Endothelial cell of umbilical vein (primary cell): Measurements from ENCODE around the gene RNF130. TPM values are rescaled to one million over a fixed set of nuclear protein-coding genes. Genes with fewer than 3 reads are reported as not detected.

Experiments
- BruUV-seq: library from RNA; stranded (reverse); fragments of 400-500 nt; replicated peaks from 2 replicates; lab custom pipeline; 2021; lab: Mats Ljungman, UMichigan
- CTCF ChIA-PET: fragments of 300-600, 350-600 bp; sonication (Branson Sonifier 250); formaldehyde crosslinking; loops from one replicate; lab custom pipeline; 2021; ENCODE audit warnings: antibody characterized with exemption, inconsistent platforms; lab: Charles Lee
- POLR2A ChIA-PET: fragments of 300-600, 350-600 bp; sonication (Branson Sonifier 250); formaldehyde crosslinking; loops from one replicate; lab custom pipeline; 2021; ENCODE audit warnings: antibody characterized with exemption, inconsistent platforms; lab: Charles Lee
- DNase-seq: peaks from one replicate; pipeline ENCODE4 v3.0.0-alpha.2; 2011; ENCODE audit warnings: low read depth, low spot score
- FAIRE-seq: peaks from 2 replicates; lab custom pipeline; 2011; peaks lifted over from hg19 to GRCh38; lab: Jason Lieb, UNC
- H2AFZ ChIP-seq: 2 replicates; pipeline ENCODE4 v1.6.0; 2012; ENCODE audit warnings: low read depth, low read length, control low read depth, inconsistent platforms
- H3K27ac ChIP-seq: 2 replicates; pipeline ENCODE4 v1.5.1; 2011; ENCODE audit warnings: low read depth, mild to moderate bottlenecking, control low read depth, low read length, moderate library complexity; ENCODE audit not compliant: insufficient read depth
- H3K27me3 ChIP-seq, 2 experiments: 2 replicates each; pipeline versions ENCODE4 v1.6.0 to v1.6.1; 2011; ENCODE audit warnings: low read length in 2 of 2, mixed read lengths in 1 of 2; ENCODE audit not compliant: control insufficient read depth in 2 of 2, insufficient read depth in 2 of 2
- H3K36me3 ChIP-seq, 2 experiments: 2 replicates in 1 of 2; 3 replicates in 1 of 2; pipeline ENCODE4 v1.5.1; 2011; ENCODE audit warnings: low read length in 2 of 2, mild to moderate bottlenecking in 1 of 2, moderate library complexity in 1 of 2; ENCODE audit not compliant: control insufficient read depth in 2 of 2, insufficient read depth in 2 of 2; ENCODE audit errors: extremely low read depth in 1 of 2
- H3K4me1 ChIP-seq: 3 replicates; pipeline ENCODE4 v1.5.1; 2011; ENCODE audit warnings: mild to moderate bottlenecking, low read length; ENCODE audit not compliant: control insufficient read depth, insufficient read depth; ENCODE audit errors: extremely low read depth
- H3K4me2 ChIP-seq: 2 replicates; pipeline ENCODE4 v1.6.1; 2011; ENCODE audit warnings: low read length, control low read depth, mixed read lengths; ENCODE audit not compliant: insufficient read depth
- H3K4me3 ChIP-seq, 3 experiments: fragments of 200-600 bp in 1 of 3; sonication (generic), shearing (Covaris generic) in 1 of 3; replicated peaks in 1 of 3; 2 replicates each; pipeline ENCODE4 v1.5.1; 2011 to 2016; ENCODE audit warnings: control low read depth in 3 of 3, low read length in 3 of 3, mild to moderate bottlenecking in 2 of 3, inconsistent platforms in 1 of 3, low read depth in 1 of 3, moderate library complexity in 1 of 3; ENCODE audit not compliant: insufficient read depth in 1 of 3
- H3K79me2 ChIP-seq: 2 replicates; pipeline ENCODE4 v1.6.0; 2012; ENCODE audit warnings: low read length, inconsistent platforms; ENCODE audit not compliant: control insufficient read depth, insufficient read depth
- H3K9ac ChIP-seq: replicated peaks from 2 replicates; pipeline ENCODE3; 2011; ENCODE audit warnings: low read length, control low read depth; ENCODE audit not compliant: insufficient read depth; ENCODE audit errors: extremely low read depth
- H3K9me1 ChIP-seq: replicated peaks from 3 replicates; pipeline ENCODE4 v1.6.0; 2011; ENCODE audit warnings: mild to moderate bottlenecking, low read length; ENCODE audit not compliant: control insufficient read depth, insufficient read depth; ENCODE audit errors: extremely low read depth
- H3K9me3 ChIP-seq: replicated peaks from 2 replicates; pipeline ENCODE4 v1.5.1; 2012; ENCODE audit warnings: low read length, inconsistent platforms; ENCODE audit not compliant: control insufficient read depth, insufficient read depth
- H4K20me1 ChIP-seq: replicated peaks from 2 replicates; pipeline ENCODE3; 2011; ENCODE audit warnings: mild to moderate bottlenecking, low read length; ENCODE audit not compliant: control insufficient read depth, insufficient read depth; ENCODE audit errors: extremely low read depth
- EZH2 ChIP-seq: IDR thresholded peaks from 2 replicates; pipeline ENCODE4 v1.6.1; 2012; ENCODE audit warnings: borderline replicate concordance, low read depth, mild to moderate bottlenecking, moderate library complexity, low read length, inconsistent platforms; ENCODE audit not compliant: severe bottlenecking
- FOS ChIP-seq: IDR thresholded peaks from 2 replicates; pipeline ENCODE4 v1.6.1; 2011; ENCODE audit warnings: mild to moderate bottlenecking, low read length, moderate library complexity, borderline replicate concordance; ENCODE audit not compliant: insufficient read depth
- GATA2 ChIP-seq: IDR thresholded peaks from 2 replicates; pipeline ENCODE4 v1.7.0; 2011; ENCODE audit warnings: low read depth, mild to moderate bottlenecking, moderate library complexity, mixed read lengths, low read length; ENCODE audit not compliant: insufficient read length, insufficient read depth
- JUN ChIP-seq: IDR thresholded peaks from 2 replicates; pipeline ENCODE4 v1.6.1; 2011; ENCODE audit warnings: borderline replicate concordance, low read depth; ENCODE audit not compliant: insufficient read length, insufficient read depth
- MYC ChIP-seq: IDR thresholded peaks from one replicate; pipeline ENCODE4 v1.6.1; 2011; ENCODE audit warnings: mild to moderate bottlenecking, low read depth, low read length
- POLR2A ChIP-seq: IDR thresholded peaks from 2 replicates; pipeline ENCODE4 v1.6.1; 2012; ENCODE audit warnings: low read depth, mild to moderate bottlenecking, control low read depth, low read length
- POLR2AphosphoS5 ChIP-seq: IDR thresholded peaks from 2 replicates; pipeline ENCODE4 v1.6.1; 2012; ENCODE audit warnings: low read depth, mild to moderate bottlenecking, control low read depth, low read length, moderate library complexity; ENCODE audit not compliant: insufficient read depth
- dilution Hi-C: fragments of 300-500 bp; cut with MboI; formaldehyde crosslinking; loops from one replicate; pipeline ENCODE4 v1.15.0; 2019; ENCODE audit warnings: low sequenced_read_pairs; ENCODE audit not compliant: extremely low pct_ligation_motif_present
- intact Hi-C: fragments of 100-400 bp; cut with micrococcal nuclease; formaldehyde crosslinking; loops from one replicate; pipeline ENCODE4 v1.10.0; 2022
- polyA plus RNA-seq, 4 experiments: library from polyadenylated mRNA; depleted of rRNA in 3 of 4; stranded (reverse) in 3 of 4; unstranded in 1 of 4; fragments of >200 nt; gene quantifications; 2 replicates each; pipeline versions ENCODE4 v1.2.1 to v1.2.3, GENCODE V29; 2011 to 2012; ENCODE audit warnings: missing spikeins in 1 of 4
- total RNA-seq: library from RNA; stranded (reverse); gene quantifications from 2 replicates; pipeline ENCODE4 v1.2.3, GENCODE V29; 2021
- TF ChIP-seq, protein P1 (sequence below), 2 donors: IDR thresholded peaks; 1 replicate in 1 of 2; 2 replicates in 1 of 2; pipeline ENCODE4 v1.5.1; 2011; ENCODE audit warnings: low read length in 2 of 2, mild to moderate bottlenecking in 2 of 2, moderate library complexity in 2 of 2, control low read depth in 1 of 2, inconsistent platforms in 1 of 2, low read depth in 1 of 2; ENCODE audit not compliant: insufficient read depth in 1 of 2; ENCODE audit errors: extremely low read depth in 1 of 2

The RNF130 gene
- total and polyA plus RNA-seq, 2 donors (not counting 3 experiments of a cell fraction or from before 2014, with no cell fraction given), result 43.0 to 43.1 TPM

DNA sequence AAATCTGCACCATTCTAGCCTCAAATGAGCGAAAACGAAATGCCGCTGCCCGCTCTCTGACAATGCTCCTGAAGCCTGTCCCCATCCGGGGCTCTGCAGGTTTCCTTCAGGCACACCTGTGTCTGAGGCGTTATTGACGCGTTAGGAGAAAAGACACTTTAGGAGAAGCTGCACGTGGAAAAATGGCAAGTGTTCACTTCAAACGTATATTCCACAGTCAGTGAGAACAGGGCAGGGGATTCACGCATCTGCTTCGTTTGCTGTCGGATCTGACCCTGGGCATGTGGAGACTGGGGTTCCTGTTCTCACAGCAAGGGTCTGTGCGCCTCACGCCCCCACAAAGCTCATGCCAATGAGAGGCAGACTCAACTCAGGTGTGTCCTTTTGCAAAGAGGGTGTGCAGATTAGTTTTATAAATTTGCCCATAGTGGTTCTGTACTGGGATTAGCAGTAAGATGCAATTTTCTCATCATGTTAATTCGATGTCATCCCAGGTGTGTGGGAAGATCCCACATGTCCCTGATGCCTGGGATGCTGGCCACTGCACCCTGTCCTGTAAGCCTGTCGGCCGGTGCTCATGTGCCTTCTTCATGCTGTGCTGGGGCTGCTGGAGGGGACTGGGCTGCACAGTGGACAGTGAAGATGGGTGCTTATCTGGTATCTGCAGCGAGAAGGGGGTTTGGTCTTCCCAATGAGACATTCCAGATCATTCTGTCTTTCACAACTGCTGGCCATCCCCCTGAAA, 152.6 kb downstream of the RNF130 start:
- no peak for FAIRE-seq
- dilution Hi-C loops, result no loop called here
- BruUV-seq, result no TSS peak

More for the DNA sequence above, 152.6 kb downstream of the RNF130 start:
- Histone ChIP-seq H3K36me3 (no peaks in the 10 kb centered on the region), H2AFZ (no peak overlapping the region), H3K27ac (no peak overlapping the region), H3K4me3 (no peak overlapping the region), H3K9me3 (no peaks in the 10 kb centered on the region), H3K4me1 (no peaks in the 10 kb centered on the region), H3K9ac (no peak overlapping the region), H3K27me3 (peaks cover 2 to 3% of the 10 kb centered on the region in 2 experiments), H4K20me1 (no peaks in the 10 kb centered on the region), H3K9me1 (no peaks in the 10 kb centered on the region), H3K4me2 (no peak overlapping the region), H3K79me2 (no peaks in the 10 kb centered on the region)
- POLR2A ChIA-PET, result no interaction called here
- CTCF ChIA-PET, result no interaction called here
- TF ChIP-seq EZH2 (no peak), POLR2AphosphoS5 (no peak), FOS (no peak), GATA2 (no peak), POLR2A (no peak), JUN (no peak), MYC (no peak)
- TF ChIP-seq, protein P1, sequence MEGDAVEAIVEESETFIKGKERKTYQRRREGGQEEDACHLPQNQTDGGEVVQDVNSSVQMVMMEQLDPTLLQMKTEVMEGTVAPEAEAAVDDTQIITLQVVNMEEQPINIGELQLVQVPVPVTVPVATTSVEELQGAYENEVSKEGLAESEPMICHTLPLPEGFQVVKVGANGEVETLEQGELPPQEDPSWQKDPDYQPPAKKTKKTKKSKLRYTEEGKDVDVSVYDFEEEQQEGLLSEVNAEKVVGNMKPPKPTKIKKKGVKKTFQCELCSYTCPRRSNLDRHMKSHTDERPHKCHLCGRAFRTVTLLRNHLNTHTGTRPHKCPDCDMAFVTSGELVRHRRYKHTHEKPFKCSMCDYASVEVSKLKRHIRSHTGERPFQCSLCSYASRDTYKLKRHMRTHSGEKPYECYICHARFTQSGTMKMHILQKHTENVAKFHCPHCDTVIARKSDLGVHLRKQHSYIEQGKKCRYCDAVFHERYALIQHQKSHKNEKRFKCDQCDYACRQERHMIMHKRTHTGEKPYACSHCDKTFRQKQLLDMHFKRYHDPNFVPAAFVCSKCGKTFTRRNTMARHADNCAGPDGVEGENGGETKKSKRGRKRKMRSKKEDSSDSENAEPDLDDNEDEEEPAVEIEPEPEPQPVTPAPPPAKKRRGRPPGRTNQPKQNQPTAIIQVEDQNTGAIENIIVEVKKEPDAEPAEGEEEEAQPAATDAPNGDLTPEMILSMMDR (IDR thresholded peaks at IDR 0.05; ENCODE audit: extremely low read depth in 1 of 2, insufficient read depth in 1 of 2, low read depth in 1 of 2, low read length in 2 of 2), result no peak
- no peak for DNase-seq
- intact Hi-C loops, result no loop called here
